ENCODE measurements around the gene FTCD.

DNA sequence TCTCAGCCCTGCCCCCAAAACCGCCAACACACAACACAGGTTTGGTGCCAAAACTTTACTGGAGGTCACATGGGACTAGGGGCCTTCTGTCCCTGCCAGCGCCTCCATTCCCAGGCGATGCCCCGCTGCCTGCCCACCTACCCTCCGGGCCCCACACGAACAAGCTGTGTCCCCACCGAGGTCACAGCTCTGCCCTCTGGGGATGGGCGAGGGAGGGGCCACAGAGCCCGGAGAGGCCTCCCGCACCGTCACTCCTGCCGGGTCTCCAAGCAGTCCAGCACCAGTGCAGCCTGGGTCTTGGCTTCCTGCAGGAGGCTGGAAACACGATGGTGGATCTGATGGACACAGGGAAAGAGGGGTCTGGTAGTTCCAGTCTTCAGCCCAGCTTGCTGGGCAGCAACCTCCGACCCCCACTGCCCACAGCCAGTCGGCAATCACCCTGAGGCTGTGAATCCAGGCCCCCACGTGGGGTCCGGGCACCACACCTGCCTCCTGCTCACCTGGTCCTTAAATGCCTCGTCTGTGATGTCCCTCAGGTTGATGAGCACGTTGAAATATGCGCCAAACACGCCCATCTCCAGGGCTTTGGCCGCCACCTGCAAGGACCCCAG, 18.5 kb downstream of the FTCD start:
- TF ChIP-seq, protein P1, sequence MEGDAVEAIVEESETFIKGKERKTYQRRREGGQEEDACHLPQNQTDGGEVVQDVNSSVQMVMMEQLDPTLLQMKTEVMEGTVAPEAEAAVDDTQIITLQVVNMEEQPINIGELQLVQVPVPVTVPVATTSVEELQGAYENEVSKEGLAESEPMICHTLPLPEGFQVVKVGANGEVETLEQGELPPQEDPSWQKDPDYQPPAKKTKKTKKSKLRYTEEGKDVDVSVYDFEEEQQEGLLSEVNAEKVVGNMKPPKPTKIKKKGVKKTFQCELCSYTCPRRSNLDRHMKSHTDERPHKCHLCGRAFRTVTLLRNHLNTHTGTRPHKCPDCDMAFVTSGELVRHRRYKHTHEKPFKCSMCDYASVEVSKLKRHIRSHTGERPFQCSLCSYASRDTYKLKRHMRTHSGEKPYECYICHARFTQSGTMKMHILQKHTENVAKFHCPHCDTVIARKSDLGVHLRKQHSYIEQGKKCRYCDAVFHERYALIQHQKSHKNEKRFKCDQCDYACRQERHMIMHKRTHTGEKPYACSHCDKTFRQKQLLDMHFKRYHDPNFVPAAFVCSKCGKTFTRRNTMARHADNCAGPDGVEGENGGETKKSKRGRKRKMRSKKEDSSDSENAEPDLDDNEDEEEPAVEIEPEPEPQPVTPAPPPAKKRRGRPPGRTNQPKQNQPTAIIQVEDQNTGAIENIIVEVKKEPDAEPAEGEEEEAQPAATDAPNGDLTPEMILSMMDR (IDR thresholded peaks at IDR 0.05): no peak
- TF ChIP-seq POLR2A (IDR thresholded peaks at IDR 0.05): no peak

Data from adrenal gland (tissue), 5 donors.